ENCODE results near the gene HOMER2.
"Not testable (repeated sequence)": the region's sequence is repeated elsewhere in the genome, so short reads cannot be mapped to it uniquely, and the experiment has no call there.

Gene HOMER2

GRCh38 chr15:82870727-82871320 lies 81.7 kb downstream of the HOMER2 start:
- no peak overlapping the region for H3K4me3 ChIP-seq (ENCODE audit: low read depth, low read length)
- DNase-seq (ENCODE audit: low read depth) = no peak
- in situ Hi-C loops (cut with HindIII; ENCODE audit: low sequenced_read_pairs) = no loop called here
- no peak for TF ChIP-seq CTCF (IDR thresholded peaks at IDR 0.05; ENCODE audit: low read depth, low read length, missing control alignments)

- in situ Hi-C loops (cut with HindIII; ENCODE audit: low sequenced_read_pairs); DNase-seq (ENCODE audit: low read depth); H3K4me3 ChIP-seq (ENCODE audit: low read depth, low read length): not testable (repeated sequence)
These were observed 86.5 kb downstream of the HOMER2 start for GRCh38 chr15:82865981-82866380.

GRCh38 chr15:82865581-82865980 lies 86.9 kb downstream of the HOMER2 start:
- in situ Hi-C loops (cut with HindIII; ENCODE audit: low sequenced_read_pairs); H3K4me3 ChIP-seq (ENCODE audit: low read depth, low read length); DNase-seq (ENCODE audit: low read depth): not testable (repeated sequence)

- in situ Hi-C loops (cut with HindIII; ENCODE audit: low sequenced_read_pairs) = no loop called here
- TF ChIP-seq CTCF (IDR thresholded peaks at IDR 0.05; ENCODE audit: low read depth, low read length, missing control alignments) = no peak
- H3K4me3 ChIP-seq (ENCODE audit: low read depth, low read length) = no peak overlapping the region
- no peak for DNase-seq (ENCODE audit: low read depth)
These were observed 87.6 kb downstream of the HOMER2 start for GRCh38 chr15:82864967-82865366.

- in situ Hi-C loops (cut with HindIII; ENCODE audit: low sequenced_read_pairs) = no loop called here
- TF ChIP-seq CTCF (IDR thresholded peaks at IDR 0.05; ENCODE audit: low read depth, low read length, missing control alignments) = no peak
- no peak for DNase-seq (ENCODE audit: low read depth)
- no peak overlapping the region for H3K4me3 ChIP-seq (ENCODE audit: low read depth, low read length)
These were observed 89.6 kb downstream of the HOMER2 start for GRCh38 chr15:82862886-82863285.

GRCh38 chr15:82858932-82859331 lies 93.6 kb downstream of the HOMER2 start:
- no peak for DNase-seq (ENCODE audit: low read depth)
- no peak overlapping the region for H3K4me3 ChIP-seq (ENCODE audit: low read depth, low read length)
- TF ChIP-seq CTCF (IDR thresholded peaks at IDR 0.05; ENCODE audit: low read depth, low read length, missing control alignments) = no peak
- in situ Hi-C loops (cut with HindIII; ENCODE audit: low sequenced_read_pairs) = no loop called here

GRCh38 chr15:82856397-82857170 lies 95.9 kb downstream of the HOMER2 start:
- in situ Hi-C loops (cut with HindIII; ENCODE audit: low sequenced_read_pairs) = no loop called here
- no peak for TF ChIP-seq CTCF (IDR thresholded peaks at IDR 0.05; ENCODE audit: low read depth, low read length, missing control alignments)
- no peak overlapping the region for H3K4me3 ChIP-seq (ENCODE audit: low read depth, low read length)
- no peak for DNase-seq (ENCODE audit: low read depth)
